Caco-2 (cell line): Measurements from ENCODE around the gene TMPRSS3. TPM values are rescaled to one million over a fixed set of nuclear protein-coding genes. Genes with fewer than 3 reads are reported as not detected.

Source experiments
- BruUV-seq: library from RNA; stranded (reverse); fragments of 400-500 nt; replicated peaks from 2 replicates; lab custom pipeline; 2021; lab: Mats Ljungman, UMichigan
- CTCF ChIA-PET: fragments of 300-600 bp; sonication (Branson Sonifier 250); formaldehyde crosslinking; loops from one replicate; lab custom pipeline; 2022; ENCODE audit warnings: antibody characterized with exemption; lab: Charles Lee
- POLR2A ChIA-PET: fragments of 300-600 bp; sonication (Branson Sonifier 250); formaldehyde crosslinking; loops from one replicate; lab custom pipeline; 2022; ENCODE audit warnings: antibody characterized with exemption; lab: Charles Lee
- DNase-seq, 2 experiments: peaks; one replicate each; pipeline versions ENCODE4 v3.0.0 to v3.0.0-alpha.2; 2020 to 2022
- H3K27me3 ChIP-seq: replicated peaks from 2 replicates; pipeline ENCODE4 v1.6.0; 2011; ENCODE audit warnings: low read length; ENCODE audit not compliant: control insufficient read depth, insufficient read depth
- H3K36me3 ChIP-seq: 2 replicates; pipeline ENCODE4 v1.5.1; 2011; ENCODE audit warnings: low read length; ENCODE audit not compliant: control insufficient read depth, insufficient read depth
- H3K4me1 ChIP-seq: fragments of 250-450 bp; sonication (Bioruptor Pico); 2 replicates; pipeline ENCODE4 v1.5.1; 2020; ENCODE audit warnings: mild to moderate bottlenecking
- H3K4me3 ChIP-seq: 2 replicates; pipeline ENCODE4 v1.5.1; 2011; ENCODE audit warnings: low read depth, mild to moderate bottlenecking, control low read depth, low read length
- H3K9me3 ChIP-seq: fragments of 250-450 bp; sonication (Bioruptor Pico); 2 replicates; pipeline ENCODE4 v1.5.1; 2020; ENCODE audit warnings: mild to moderate bottlenecking, moderate library complexity
- H3K27ac Mint-ChIP-seq: one replicate; pipeline ENCODE4 v1.8.0; 2022; ENCODE audit warnings: mixed read lengths; ENCODE audit not compliant: unreplicated experiment
- H3K27me3 Mint-ChIP-seq: one replicate; pipeline ENCODE4 v1.8.0; 2022; ENCODE audit warnings: mixed read lengths; ENCODE audit not compliant: insufficient read depth, unreplicated experiment
- H3K36me3 Mint-ChIP-seq: one replicate; pipeline ENCODE4 v1.8.0; 2022; ENCODE audit warnings: mild to moderate bottlenecking, mixed read lengths; ENCODE audit not compliant: insufficient read depth, unreplicated experiment
- H3K4me1 Mint-ChIP-seq: one replicate; pipeline ENCODE4 v1.8.0; 2022; ENCODE audit warnings: low read depth, mixed read lengths; ENCODE audit not compliant: unreplicated experiment
- H3K4me3 Mint-ChIP-seq: one replicate; pipeline ENCODE4 v1.8.0; 2022; ENCODE audit warnings: mild to moderate bottlenecking, moderate library complexity, mixed read lengths; ENCODE audit not compliant: unreplicated experiment
- H3K9me3 Mint-ChIP-seq: one replicate; pipeline ENCODE4 v1.8.0; 2022; ENCODE audit warnings: mixed read lengths; ENCODE audit not compliant: unreplicated experiment
- intact Hi-C: fragments of 100-400 bp; cut with micrococcal nuclease; formaldehyde crosslinking; loops from one replicate; pipeline ENCODE4 v1.10.0; 2022; ENCODE audit not compliant: unreplicated experiment
- total RNA-seq: library from RNA; stranded (reverse); gene quantifications from 2 replicates; pipeline ENCODE4 v1.2.3, GENCODE V29; 2022
- TF ChIP-seq, protein P1 (sequence below), 2 experiments: fragments of 200-600 bp in 1 of 2; IDR thresholded peaks; 1 replicate in 1 of 2; 2 replicates in 1 of 2; pipeline versions ENCODE4 v1.5.1 to v1.8.0; 2011 to 2022; ENCODE audit warnings: antibody characterized with exemption in 1 of 2, control low read depth in 1 of 2, inconsistent platforms in 1 of 2, low read depth in 1 of 2, low read length in 1 of 2, mild to moderate bottlenecking in 1 of 2, moderate library complexity in 1 of 2; ENCODE audit not compliant: insufficient read depth in 1 of 2, severe bottlenecking in 1 of 2, unreplicated experiment in 1 of 2

TMPRSS3 gene
- total RNA-seq, 1 experiment from 2014 or later = not detected

DNA sequence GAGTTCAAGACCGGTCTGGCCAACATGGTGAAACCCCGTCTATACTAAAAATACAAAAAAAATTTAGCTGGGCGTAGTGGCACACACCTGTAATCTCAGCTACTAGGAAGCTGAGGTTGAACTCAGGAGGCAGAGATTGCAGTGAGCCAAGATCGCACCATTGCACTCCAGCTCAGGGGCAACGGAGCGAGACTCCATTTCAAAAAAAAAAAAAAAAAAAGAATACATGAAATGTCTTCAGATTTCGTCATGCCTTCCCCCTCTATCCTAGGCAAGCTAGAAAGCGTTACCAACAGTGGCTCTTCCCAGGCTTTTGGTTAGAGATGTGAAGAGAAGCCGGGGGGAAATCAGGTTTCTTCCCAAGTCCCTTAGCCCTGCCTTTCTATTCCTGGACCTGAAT lies 33.2 kb downstream of the TMPRSS3 start:
- H3K9me3 ChIP-seq = no peaks in the 10 kb centered on the region
- DNase-seq = no peak
- no peaks in the 10 kb centered on the region for H3K36me3 ChIP-seq
- no peak overlapping the region for H3K27ac Mint-ChIP-seq
- H3K4me1 Mint-ChIP-seq = peaks cover 25% of the 10 kb centered on the region
- H3K27me3 ChIP-seq = no peaks in the 10 kb centered on the region
- no peaks in the 10 kb centered on the region for H3K36me3 Mint-ChIP-seq
- no TSS peak for BruUV-seq
- H3K4me3 Mint-ChIP-seq = no peak overlapping the region
- POLR2A ChIA-PET = no interaction called here
- no peaks in the 10 kb centered on the region for H3K27me3 Mint-ChIP-seq
- intact Hi-C loops = loop anchor here (10.0 kb wide), 1 partner anchor 48 kb away; the partner anchor contains the start of gene TFF3
- no peaks in the 10 kb centered on the region for H3K9me3 Mint-ChIP-seq
- no peak overlapping the region for H3K4me3 ChIP-seq
- peaks cover 21% of the 10 kb centered on the region for H3K4me1 ChIP-seq
- CTCF ChIA-PET = interaction anchor here (0.6 to 0.7 kb wide), 3 partner anchors 96 to 456 kb away, joined by 3 to 5 read pairs (median 4); no protein-coding TSS in a partner anchor
- TF ChIP-seq, protein P1, sequence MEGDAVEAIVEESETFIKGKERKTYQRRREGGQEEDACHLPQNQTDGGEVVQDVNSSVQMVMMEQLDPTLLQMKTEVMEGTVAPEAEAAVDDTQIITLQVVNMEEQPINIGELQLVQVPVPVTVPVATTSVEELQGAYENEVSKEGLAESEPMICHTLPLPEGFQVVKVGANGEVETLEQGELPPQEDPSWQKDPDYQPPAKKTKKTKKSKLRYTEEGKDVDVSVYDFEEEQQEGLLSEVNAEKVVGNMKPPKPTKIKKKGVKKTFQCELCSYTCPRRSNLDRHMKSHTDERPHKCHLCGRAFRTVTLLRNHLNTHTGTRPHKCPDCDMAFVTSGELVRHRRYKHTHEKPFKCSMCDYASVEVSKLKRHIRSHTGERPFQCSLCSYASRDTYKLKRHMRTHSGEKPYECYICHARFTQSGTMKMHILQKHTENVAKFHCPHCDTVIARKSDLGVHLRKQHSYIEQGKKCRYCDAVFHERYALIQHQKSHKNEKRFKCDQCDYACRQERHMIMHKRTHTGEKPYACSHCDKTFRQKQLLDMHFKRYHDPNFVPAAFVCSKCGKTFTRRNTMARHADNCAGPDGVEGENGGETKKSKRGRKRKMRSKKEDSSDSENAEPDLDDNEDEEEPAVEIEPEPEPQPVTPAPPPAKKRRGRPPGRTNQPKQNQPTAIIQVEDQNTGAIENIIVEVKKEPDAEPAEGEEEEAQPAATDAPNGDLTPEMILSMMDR (IDR thresholded peaks at IDR 0.05; ENCODE audit: insufficient read depth in 1 of 2, low read depth in 1 of 2, low read length in 1 of 2, severe bottlenecking in 1 of 2, unreplicated experiment in 1 of 2) = no peak

DNA sequence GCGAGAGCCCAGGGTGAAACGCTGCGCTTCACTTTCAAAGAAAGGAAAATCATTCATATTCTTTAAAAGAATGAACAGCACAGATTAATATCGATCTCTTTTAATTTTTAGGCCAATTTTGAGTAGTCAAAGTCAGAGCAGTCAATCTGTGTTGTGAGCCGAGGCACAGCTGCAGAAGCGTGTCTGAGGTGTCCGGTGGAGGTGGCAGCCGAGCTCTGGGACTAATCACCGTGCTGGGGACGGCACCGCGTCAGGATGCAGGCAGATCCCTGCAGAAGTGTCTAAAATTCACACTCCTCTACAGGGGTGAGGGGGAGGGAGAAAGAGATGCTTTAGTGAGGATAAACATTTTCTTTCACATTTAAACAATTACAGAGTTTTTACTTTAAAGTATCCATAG lies 33.7 kb downstream of the TMPRSS3 start:
- H3K4me1 ChIP-seq = peaks cover 16% of the 10 kb centered on the region
- TF ChIP-seq, protein P1 (IDR thresholded peaks at IDR 0.05; ENCODE audit: insufficient read depth in 1 of 2, low read depth in 1 of 2, low read length in 1 of 2, severe bottlenecking in 1 of 2, unreplicated experiment in 1 of 2) = no peak
- intact Hi-C loops = loop anchor here (10.0 kb wide), 1 partner anchor 47 kb away; the partner anchor contains the start of gene TFF3
- no TSS peak for BruUV-seq
- ChIA-PET POLR2A (no interaction called here), CTCF (interaction anchor here (0.6 to 0.7 kb wide), 3 partner anchors 95 to 457 kb away, joined by 3 to 5 read pairs (median 4); no protein-coding TSS in a partner anchor)
- Mint-ChIP-seq H3K4me1 (peaks cover 20% of the 10 kb centered on the region), H3K36me3 (no peaks in the 10 kb centered on the region), H3K27ac (no peak overlapping the region), H3K27me3 (no peaks in the 10 kb centered on the region), H3K4me3 (no peak overlapping the region), H3K9me3 (no peaks in the 10 kb centered on the region)
- no peak for DNase-seq
- H3K27me3 ChIP-seq = no peaks in the 10 kb centered on the region
- no peaks in the 10 kb centered on the region for H3K36me3 ChIP-seq
- no peaks in the 10 kb centered on the region for H3K9me3 ChIP-seq
- no peak overlapping the region for H3K4me3 ChIP-seq

DNA sequence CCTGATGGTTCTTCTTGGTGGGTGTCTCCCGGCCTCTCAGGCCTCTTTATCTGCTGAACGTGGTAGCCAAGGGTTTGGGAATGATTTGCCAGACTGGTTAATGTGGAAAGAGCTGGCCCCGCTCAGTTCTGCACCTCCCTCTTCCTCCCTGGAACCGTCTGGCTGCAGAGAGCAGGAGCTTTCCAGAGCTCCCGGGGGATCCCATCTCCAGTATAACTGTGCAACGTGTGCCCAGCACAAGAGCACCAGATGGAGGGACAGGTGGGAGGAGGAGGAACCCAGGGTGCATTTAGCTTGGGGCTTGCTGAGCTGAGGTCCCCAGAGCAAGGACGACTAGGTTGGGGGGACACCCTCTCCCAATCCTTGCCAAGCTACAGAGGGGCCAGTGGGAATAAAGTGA lies 34.6 kb downstream of the TMPRSS3 start:
- DNase-seq = no peak
- Histone ChIP-seq H3K9me3 (no peaks in the 10 kb centered on the region), H3K27me3 (no peaks in the 10 kb centered on the region), H3K4me3 (no peak overlapping the region), H3K36me3 (no peaks in the 10 kb centered on the region), H3K4me1 (peaks cover 7% of the 10 kb centered on the region)
- Mint-ChIP-seq H3K27ac (no peak overlapping the region), H3K27me3 (no peaks in the 10 kb centered on the region), H3K9me3 (no peaks in the 10 kb centered on the region), H3K4me3 (no peak overlapping the region), H3K36me3 (no peaks in the 10 kb centered on the region), H3K4me1 (peaks cover 11% of the 10 kb centered on the region)
- intact Hi-C loops = loop anchor here (10.0 kb wide), 1 partner anchor 46 kb away; the partner anchor contains the start of gene TFF3
- POLR2A ChIA-PET = no interaction called here
- no TSS peak for BruUV-seq
- TF ChIP-seq, protein P1 (IDR thresholded peaks at IDR 0.05; ENCODE audit: insufficient read depth in 1 of 2, low read depth in 1 of 2, low read length in 1 of 2, severe bottlenecking in 1 of 2, unreplicated experiment in 1 of 2) = no peak
- CTCF ChIA-PET = interaction anchor here (1.5 kb wide), 1 partner anchor 50 kb away, joined by 3 read pairs; no protein-coding TSS in a partner anchor
